Erythroblast (primary cell): ENCODE measurements around the gene LMNTD2.

Experiments
- GATA1 ChIP-seq: IDR thresholded peaks from 2 replicates; pipeline ENCODE4 v1.6.1; 2011; ENCODE audit warnings: low read depth, mild to moderate bottlenecking, control low read depth, low read length, moderate library complexity
- POLR2A ChIP-seq: IDR thresholded peaks from 2 replicates; pipeline ENCODE4 v1.6.1; 2011; ENCODE audit warnings: mild to moderate bottlenecking, low read length

GRCh38 chr11:595400-595799 lies 34.9 kb upstream of the LMNTD2 start:
- TF ChIP-seq POLR2A: no peak
- no peak for TF ChIP-seq GATA1
